Mammary epithelial cell (primary cell): ENCODE measurements around the gene PTX4.

Experiments used
- CTCF ChIP-seq, 2 donors: IDR thresholded peaks in 1 of 2; conservative IDR thresholded peaks in 1 of 2; 2 replicates each; pipeline ENCODE4 v1.5.1; 2011 to 2012; ENCODE audit warnings: inconsistent platforms in 2 of 2, low read length in 2 of 2, mild to moderate bottlenecking in 2 of 2, control low read depth in 1 of 2, low read depth in 1 of 2; ENCODE audit not compliant: insufficient read depth in 1 of 2; ENCODE audit errors: extremely low read depth in 1 of 2
- EZH2 ChIP-seq: IDR thresholded peaks from 2 replicates; pipeline ENCODE4 v1.6.1; 2012; ENCODE audit warnings: low read length, inconsistent platforms, borderline replicate concordance

- TF ChIP-seq CTCF (conservative IDR thresholded peaks at IDR 0.05 in 1 of 2, IDR thresholded peaks at IDR 0.05 in 1 of 2; ENCODE audit: extremely low read depth in 1 of 2, insufficient read depth in 1 of 2, low read depth in 1 of 2, low read length in 2 of 2), result no peak
- TF ChIP-seq EZH2, result no peak
Observed at GRCh38 chr16:1487395-1488053, 1.2 kb downstream of the PTX4 start.
